ENCODE results near the gene ZSWIM2.

- TF ChIP-seq CTCF (IDR thresholded peaks at IDR 0.05; ENCODE audit: low read length) (no peak), EZH2 (IDR thresholded peaks at IDR 0.05; ENCODE audit: borderline replicate concordance, low read length) (no peak)
These were observed at the start of gene ZSWIM2 for GRCh38 chr2:186848873-186849578.
